GM21515 (cell line): ENCODE data around the gene RAC3.

Experiments
- ATAC-seq: cut with Tn5 transposase; IDR thresholded peaks from one replicate; pipeline ENCODE4 v1.9.1; 2021; ENCODE audit not compliant: unreplicated experiment

The RAC3 gene

GRCh38 chr17:82031303-82031884 is at the start of gene RAC3:
Gene RAC3, plus strand, starts transcription at chr17:82031678. Its CDS starts 84 bp downstream, at chr17:82031762.
- no peak for ATAC-seq

DNA sequence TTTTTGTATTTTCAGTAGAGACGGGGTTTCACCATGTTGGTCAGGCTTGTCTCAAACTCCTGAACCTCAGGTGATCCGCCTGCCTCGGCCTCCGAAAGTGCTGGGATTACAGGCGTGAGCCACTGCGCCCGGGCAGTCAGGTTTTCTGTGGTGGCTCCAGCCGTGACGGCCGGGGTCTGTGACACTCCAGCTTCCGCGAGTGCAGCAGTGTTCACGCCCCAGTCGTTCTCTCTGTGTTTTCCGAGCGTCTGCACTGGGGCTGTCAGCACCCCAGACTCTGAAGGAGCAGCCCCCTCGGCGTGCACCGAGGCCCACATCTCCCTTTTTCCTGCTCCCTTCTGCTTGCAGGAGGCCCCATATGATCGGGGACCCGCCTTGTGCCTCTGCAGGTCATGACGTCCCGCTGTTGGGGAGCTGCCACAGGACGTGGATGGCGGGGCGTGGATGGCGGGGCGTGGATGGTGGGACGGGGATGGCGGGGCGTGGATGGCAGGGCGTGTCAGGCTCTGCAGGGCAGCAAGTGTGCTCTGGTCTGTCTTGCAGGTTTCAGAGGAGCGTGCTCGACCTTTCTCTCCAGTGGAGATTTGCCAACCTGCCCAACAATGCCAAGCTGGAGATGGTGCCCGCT is 48.4 kb upstream of the RAC3 start:
- ATAC-seq = no peak

DNA sequence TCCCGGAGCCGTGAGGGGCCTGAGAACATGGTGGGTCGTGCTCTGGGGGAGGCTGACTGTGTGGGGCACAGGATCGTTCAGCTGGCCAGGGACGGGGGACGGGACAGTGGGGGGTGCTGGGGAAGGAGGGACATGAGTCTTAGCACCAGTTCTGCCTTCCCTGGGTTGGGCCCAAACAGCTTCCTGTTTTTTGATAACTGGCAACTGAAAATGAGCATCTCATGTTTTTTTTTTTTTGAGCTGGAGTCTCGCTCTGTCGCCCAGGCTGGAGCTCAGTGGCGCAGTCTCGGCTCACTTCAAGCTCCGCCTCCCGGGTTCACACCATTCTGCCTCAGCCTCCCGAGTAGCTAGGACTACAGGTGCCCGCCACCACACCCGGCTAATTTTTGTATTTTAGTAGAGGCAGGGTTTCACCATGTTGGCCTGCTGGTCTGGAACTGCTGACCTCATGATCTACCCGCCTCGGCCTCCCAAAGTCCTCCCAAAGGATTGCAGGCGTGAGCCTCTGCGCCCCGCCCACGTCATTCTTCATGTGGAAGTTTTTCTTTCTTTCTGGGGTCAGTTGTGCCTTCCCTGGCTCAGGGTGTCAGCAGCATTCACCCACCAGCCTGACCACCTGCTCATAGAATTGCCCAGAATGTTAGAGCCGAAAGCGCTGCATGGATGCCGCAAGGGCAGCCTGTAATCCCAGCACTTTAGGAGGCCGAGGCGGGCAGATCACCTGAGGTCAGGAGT is 47.7 kb upstream of the RAC3 start:
- no peak for ATAC-seq

- no peak for ATAC-seq
Measured at GRCh38 chr17:81984773-81985410, 46.6 kb upstream of the RAC3 start.

GRCh38 chr17:81986606-81987005 is 44.9 kb upstream of the RAC3 start:
- no peak for ATAC-seq

DNA sequence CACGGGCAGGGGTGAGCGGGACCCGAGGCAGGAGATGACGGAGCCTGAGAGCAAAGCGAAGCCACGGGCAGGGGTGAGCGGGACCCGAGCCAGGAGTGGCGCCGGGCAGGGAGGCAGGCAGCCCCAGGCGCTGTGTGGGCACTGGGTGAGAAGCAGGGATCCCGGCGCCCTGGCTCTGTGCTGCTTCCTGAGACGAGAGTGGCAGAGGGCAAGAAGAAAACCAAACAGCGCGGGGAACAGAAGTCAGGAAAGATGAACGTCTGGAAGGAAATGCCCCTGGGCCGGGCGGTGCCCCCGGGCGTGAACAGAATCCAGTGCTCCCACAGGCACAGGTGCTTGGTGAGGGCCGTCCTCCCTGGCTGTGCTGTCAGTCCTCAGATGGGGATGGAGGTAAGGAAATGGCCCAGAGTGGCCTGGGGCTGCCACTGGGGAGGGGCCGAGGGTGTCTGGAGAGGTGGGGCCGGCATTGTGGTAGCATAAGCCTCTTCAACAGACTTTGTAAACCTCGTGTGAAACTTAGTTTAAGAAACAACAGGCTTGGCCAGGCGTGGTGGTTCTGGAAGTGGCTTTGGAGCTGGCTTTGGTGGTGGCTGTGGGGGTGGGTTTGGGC is 44.2 kb upstream of the RAC3 start:
- ATAC-seq = no peak

GRCh38 chr17:81990836-81991683 is 40.4 kb upstream of the RAC3 start:
- no peak for ATAC-seq

- ATAC-seq = no peak
Measured at GRCh38 chr17:81991684-81992305, 39.7 kb upstream of the RAC3 start.

DNA sequence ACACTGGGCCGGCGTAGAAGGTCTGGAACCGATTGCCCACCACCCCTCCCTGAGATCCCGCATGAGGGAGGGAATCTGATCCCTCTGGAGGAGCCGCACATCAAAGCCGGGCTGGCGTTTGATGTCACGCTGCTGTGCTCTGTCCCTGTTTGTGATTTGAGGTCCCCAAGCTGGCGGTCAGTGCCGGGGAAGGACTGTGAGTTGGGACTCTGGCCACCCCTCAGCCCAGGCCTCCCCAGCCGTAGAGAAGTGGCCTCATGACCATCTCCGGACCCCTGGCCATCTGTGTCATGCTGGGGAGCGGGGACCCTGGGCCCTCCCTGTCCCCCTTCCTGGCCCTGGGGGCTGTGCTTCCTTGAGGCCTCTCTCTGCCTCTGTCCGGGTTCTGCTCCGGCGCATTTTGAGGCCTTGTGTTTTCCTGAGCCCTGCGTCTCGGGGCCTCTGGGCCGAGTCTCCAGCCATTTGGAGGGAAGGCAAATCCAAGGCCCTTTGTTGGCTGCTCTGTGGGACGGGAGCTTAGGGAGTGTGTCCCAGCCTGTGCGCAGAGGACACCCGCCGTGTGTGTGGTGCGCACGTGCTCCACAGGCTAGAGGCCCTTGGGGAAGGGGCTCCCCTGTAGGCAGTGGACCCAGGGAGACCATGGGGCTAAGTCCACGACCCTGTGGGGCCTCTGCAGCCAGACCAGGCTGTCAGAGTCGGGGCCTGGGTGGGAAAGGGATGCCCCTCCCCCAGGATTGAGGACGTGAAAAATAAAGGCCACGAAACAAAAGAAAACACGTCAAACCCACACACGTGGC is 39.0 kb upstream of the RAC3 start:
- ATAC-seq = no peak

GRCh38 chr17:81993729-81994592 is 37.5 kb upstream of the RAC3 start:
- no peak for ATAC-seq

DNA sequence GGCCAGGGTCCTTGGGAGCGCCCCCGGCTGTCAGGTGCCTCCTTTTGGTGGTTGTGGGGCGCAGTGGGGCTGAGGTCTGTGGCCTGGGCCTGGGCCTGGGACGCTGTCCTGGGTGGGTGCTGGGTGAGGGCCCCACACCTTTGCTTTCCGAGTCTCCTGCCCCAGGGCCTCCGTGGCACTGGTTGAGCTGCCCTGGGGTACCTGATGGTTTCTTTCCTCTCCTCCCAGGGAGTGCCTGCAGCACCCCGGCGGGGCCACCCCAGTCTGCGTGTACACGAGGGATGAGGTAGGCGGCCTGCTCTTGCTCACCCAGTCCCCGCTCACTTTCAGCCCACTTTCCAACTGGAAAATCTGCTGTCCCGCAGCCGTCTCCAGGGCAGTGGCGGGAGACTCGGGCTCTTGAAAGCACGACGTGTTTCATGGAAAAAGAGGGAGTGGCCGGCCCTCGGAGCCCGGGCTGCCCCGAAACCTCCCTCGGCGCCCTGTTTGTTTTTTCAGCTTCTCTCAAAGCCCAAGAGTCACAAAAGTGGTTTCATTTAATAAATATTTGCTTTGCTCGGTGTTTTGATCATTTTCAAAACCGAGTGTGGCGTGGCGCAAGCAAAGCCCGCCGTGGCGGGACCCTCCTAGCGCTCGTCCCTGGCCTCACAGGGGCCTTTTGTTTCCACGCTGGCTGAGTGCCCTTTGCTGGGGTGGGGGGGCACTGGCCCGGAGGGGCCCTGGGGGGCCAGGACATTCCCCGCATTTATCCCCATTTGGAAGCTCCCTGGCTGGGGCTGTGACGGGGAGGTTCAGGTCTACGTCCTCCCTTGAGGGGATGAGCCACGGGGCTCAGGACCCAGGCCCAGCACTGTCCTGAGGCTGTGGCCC is 36.6 kb upstream of the RAC3 start:
- no peak for ATAC-seq

- ATAC-seq = no peak
Measured at GRCh38 chr17:81995463-81996231, 35.8 kb upstream of the RAC3 start.

GRCh38 chr17:81996232-81996756 is 35.2 kb upstream of the RAC3 start:
- ATAC-seq = no peak

- ATAC-seq = no peak
Measured at GRCh38 chr17:81996757-81997441, 34.6 kb upstream of the RAC3 start.

DNA sequence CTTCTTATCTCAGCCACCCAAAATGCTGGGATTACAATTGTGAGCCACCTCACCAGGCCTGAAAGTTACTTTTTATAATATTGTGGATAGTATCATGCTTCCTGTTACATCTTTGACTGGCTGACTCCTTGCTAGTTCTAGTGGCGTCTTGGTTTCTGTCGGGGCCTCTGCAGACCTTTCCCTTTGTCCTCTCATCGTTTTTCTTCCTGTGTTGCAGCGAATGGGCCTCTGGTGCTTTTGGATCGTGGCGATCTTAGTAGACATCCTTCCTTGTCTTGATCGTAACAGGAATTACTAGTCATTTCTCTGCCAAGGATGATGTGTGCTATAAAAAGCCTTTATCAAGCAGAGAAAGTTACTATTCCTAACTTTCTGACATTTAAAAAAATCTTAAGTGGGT is 33.3 kb upstream of the RAC3 start:
- ATAC-seq = no peak
